GM18498 (cell line): ENCODE measurements around the gene NR2F6.
A peak's percentile ranks its signal among the peaks of the same experiment; 100 is the strongest.
"Not testable (repeated sequence)": the region's sequence is repeated elsewhere in the genome, so short reads cannot be mapped to it uniquely, and the experiment has no call there.

Experiments used
- ATAC-seq: cut with Tn5 transposase; IDR thresholded peaks from one replicate; pipeline ENCODE4 v1.9.1; 2021; ENCODE audit warnings: mild to moderate bottlenecking, moderate library complexity; ENCODE audit not compliant: unreplicated experiment

Gene NR2F6

DNA sequence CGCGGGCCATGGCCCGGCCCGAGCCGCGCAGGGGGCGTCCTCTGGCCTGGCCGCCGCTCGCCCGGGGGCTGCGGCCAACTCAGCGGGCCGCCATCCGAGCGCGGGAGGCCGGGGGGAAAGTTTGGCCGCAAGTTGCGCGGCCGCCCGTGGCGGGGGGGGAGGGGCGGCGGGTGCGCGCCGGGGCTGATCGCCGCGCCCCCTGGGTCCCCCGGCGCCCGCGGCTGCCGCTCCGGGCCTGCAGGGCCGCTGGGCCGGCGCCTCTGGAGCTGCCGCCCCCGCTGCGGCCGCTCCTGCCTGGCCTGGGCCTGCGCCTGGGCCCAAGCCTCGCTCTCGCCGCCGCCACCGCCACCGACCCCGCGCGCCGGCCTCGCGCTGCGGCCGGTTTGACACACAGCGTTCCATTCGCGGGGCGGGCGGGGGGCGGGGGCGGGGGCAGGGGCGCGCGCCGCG, at the start of gene NR2F6:
TSS of gene NR2F6 (minus strand) at position 385 of the 450 bp plus-strand sequence. CDS start 699 bp downstream, outside the sequence.
- ATAC-seq = peak; percentile 25

DNA sequence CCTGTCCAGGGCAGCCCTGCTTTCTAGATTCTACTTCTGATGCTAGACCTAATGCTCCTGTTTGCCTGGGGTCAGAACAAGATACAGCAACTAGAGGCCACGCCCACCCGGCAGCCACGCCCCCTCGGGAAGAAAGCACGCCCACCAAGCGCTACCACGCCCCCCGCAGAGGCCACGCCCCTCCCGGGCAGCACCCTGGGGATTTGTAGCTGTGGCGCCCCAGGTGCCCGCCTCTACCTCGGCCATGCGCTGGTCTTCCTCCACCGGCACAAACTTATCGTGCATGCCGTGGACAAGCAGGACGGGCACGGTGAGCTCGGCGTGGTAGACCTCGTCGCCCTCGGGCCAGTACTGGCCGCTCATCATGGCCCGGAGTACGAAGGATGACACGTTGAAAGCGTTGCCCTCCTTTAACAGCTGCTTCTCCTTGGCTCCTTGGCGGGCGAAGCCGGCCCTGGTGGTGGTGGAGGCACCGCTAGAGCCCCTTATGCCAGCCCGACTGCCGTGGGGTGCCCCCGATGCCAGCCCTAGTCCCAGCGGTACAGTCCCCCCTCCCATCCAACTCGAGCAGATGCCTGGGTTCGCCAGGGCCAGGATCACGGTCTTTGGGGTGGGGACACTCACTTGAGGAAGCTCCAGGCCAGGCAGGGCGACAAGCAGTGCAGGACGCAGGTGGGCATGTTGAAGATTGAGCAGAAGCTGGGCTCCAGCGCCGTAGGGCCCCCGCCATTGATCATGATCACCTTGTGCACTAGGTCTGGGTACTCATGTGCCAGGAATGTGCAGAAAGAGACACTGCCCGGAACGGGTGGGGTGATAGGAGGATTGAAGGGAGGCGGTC, 48.6 kb upstream of the NR2F6 start:
- ATAC-seq = no peak

DNA sequence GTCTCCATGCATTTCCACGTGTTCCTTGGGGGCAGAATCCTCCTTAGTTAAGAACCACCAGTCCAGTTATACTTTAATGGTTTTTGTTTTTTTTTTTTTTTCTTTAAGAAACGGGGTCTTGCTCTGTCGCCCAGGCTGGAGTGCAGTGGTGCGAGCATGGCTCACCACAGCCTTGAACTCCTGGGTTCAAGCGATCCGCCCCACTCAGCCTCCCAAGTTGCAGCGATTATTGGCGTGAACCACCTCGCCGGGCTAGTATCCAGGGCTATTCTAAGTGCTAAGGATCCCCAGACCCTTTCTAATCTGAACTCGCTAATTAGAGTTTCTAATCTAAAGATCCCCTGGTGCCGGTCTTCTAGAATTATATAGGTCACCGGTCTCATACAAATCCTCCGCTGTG, 47.9 kb upstream of the NR2F6 start:
- ATAC-seq = no peak

DNA sequence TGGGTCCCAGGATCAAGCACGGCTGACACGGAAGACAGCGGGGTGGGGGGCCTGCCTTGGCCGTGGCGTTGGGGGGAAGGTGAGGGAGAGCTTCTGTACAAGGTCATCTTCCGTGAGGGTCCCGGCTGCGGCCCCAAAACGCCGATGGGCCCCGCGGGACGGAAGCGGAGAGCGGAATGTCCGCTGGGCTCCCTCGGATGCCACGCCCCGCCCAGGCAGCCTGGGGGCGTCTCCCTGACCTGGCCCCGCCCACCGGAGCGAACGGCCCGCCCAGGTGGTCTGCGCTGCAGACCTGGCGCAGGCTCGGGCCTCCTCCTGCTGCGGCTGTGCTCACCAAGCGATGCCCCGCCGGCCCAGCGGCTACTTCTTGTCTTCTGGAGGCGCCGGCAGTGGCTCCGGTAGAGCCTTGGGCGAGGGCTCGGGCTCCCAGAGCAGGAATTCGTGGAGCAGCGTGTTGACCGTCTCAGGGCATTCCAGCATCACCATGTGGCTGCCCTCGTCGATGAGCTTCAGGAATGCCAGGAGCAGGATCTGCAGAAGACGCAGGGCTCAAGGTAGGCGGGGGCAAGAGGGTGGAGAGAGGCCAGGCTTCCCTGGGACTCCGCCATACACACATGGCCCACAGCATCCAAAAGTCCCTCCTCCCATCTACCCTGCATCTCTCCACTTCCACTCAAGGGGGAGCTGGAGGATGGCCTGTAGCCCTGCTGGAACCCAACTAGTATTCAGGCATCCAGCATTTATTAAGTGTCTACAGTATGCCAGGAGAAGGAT, 46.8 kb upstream of the NR2F6 start:
- ATAC-seq = peak; percentile 79

DNA sequence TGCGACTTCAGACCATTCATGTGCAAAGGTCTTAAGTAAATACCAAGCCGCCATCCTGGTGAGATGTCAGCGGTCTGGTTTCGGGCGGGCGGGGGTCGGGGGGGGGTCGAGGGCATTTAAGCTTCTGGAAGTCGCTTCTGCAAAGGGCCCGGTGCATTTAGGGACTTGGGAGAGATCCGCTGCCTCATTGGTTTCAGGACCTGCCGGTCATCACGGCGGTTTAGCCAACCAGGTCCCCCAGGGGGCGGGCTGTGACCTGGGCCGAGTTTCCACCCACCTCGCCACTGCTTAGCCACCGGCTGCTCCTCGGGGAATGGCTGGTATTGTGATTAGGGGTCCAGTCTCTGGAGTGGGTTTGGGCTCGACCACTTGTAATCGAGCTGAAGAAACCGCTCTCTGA, 43.8 kb upstream of the NR2F6 start:
- no peak for ATAC-seq

DNA sequence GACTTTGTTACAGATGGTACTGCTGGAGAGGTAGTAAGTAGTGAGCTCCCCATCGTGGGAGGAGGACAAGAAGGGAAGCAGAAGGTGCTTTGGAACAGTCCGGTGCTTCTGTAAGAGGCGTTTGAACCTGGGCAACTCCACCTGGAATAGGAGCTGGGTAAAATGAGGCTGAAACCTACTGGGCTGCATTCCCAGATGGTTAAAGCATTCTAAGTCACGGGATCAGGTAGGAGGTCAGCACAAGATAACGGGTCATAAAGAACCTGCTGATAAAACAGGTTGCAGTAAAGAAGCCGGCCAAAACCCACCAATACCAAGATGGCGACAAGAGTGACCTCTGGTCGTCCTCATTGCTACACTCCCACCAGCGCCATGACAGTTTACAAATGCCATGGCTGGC, 41.0 kb upstream of the NR2F6 start:
- ATAC-seq = no peak

DNA sequence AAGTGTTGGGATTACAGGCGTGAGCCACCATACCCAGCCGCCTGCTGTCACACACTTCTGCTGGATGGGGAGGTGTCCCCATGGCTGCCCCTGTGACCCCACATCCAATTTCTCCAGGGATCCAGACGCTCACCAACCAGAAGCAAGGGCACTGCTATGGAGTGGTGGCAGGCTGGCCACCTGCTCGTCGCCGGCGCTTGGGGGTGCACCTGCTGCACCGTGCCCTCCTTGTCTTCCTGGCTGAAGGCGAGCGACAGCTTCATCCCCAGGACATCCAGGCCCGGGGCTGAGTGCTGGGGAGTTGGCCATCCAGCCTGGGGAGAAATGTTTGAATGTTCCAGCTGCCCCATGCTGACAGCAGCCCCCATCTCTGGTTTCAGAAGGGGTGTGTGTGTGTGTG, 40.5 kb upstream of the NR2F6 start:
- no peak for ATAC-seq

DNA sequence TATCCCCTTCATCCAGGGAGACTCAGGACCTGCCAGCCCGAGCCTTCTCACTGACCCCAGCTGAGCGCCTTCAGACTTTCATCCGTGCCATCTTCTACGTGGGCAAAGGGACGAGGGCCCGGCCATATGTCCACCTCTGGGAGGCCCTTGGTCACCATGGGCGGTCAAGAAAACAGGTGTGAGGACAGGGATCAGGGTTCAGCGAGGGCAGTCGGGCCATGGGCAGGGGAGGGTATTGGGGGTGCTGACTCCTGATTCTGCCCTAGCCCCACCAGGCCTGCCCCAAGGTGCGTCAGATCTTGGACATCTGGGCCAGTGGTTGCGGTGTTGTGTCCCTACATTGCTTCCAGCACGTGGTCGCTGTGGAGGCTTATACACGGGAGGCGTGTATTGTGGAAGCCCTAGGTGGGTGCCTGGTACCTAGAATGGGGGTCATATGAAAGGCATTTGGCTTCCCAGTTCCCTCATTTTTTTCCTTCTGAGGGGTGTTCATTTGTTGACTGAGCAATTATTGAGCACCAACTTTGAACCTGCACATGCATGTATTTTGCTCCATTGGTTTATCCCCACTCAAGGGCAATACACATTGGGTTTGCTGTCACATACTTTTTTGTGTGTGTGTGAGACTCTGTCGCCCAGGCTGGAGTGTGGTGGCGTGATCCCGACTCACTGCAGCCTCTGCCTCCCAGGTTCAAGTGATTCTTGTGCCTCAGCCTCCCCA, 39.9 kb upstream of the NR2F6 start:
- ATAC-seq = no peak

DNA sequence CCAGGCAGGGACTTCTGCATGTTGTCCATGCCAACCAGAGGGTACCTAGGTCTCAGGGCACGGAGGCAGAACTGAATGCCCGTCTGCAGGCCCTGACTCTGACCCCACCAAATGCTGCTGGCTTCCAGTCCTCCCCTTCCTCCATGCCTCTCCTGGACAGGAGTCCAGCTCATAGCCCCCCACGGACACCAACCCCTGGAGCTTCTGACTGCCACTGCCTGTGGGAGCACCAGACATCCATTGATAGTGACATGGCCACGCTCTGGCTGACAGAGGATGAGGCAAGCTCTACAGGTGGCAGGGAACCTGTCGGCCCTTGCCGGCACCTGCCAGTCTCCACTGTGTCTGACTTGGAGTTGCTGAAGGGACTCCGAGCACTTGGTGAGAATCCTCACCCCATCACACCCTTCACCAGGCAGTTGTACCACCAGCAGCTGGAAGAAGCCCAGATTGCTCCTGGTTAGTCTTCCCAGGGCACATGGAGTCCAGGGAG, 37.8 kb upstream of the NR2F6 start:
- no peak for ATAC-seq

DNA sequence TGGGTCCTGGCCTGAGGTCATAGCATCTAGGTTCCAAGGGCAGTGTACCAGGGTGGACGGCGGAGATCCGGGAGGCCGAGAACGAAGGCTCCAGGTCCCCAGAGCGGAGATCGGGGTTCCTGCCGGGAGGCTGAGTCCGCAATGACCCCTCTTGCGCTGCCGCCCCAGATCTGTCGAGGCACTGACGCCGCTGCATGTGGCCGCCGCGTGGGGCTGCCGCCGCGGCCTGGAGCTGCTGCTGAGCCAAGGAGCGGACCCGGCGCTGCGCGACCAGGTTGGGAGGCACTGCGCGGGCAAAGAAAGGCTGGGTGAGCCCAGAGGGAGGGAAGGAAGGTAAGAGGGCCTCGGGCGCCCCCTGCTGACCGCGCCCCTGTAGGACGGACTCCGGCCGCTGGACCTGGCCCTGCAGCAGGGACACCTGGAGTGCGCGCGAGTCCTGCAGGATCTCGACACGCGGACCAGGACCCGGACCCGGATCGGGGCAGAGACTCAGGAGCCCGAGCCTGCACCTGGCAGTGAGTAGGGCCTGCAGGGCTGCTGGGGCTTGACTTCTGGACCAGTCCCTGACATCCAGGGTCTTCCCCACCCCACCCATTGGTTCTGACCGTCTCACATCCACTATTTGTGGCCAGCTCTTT, 36.9 kb upstream of the NR2F6 start:
- peak; percentile 55 for ATAC-seq

DNA sequence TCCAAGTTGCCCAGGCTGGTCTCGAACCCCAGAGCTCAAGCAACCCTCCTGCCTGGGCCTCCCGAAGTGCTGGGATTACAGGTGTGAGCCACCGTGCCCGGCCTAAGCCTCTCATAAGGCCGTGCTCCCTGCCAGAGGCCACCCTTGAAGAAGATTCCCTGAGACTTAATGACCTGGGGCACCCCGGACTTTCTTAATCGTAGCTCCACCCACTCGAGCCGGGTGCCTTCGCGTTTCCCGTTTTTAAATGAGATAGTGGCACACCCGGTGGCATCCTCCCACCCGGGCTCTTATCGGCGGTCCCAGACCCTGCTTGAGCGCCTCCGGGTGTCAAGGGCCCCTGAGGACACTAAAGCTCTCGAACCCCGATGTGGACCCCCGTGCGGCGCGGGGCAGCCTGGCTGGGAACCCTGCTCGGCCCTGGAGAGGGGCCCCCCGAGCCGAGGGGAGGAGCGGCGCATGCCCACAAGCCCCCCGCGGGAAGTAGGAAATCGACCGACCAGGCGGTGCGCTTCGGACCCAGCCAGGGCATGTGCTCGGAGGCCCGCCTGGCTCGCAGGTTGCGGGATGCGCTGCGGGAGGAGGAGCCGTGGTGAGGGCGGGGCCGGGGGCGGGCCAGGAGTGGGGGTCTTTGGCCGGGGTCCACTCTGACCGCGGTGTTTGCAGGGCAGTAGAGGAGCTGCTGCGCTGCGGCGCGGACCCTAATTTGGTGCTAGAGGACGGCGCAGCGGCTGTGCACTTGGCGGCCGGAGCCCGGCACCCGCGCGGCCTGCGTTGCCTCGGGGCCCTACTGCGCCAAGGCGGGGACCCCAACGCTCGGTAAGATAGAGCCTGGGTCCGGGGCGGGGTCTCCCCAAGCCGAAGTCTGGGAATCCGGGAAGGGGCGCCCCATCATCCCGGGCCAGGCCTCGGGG, 35.9 kb upstream of the NR2F6 start, which contains the start of gene ANKLE1:
TSS of gene ANKLE1 (plus strand) at position 511 of the 914 bp plus-strand sequence. CDS start at position 531, 20 bp downstream.
- peak; percentile 32 for ATAC-seq

DNA sequence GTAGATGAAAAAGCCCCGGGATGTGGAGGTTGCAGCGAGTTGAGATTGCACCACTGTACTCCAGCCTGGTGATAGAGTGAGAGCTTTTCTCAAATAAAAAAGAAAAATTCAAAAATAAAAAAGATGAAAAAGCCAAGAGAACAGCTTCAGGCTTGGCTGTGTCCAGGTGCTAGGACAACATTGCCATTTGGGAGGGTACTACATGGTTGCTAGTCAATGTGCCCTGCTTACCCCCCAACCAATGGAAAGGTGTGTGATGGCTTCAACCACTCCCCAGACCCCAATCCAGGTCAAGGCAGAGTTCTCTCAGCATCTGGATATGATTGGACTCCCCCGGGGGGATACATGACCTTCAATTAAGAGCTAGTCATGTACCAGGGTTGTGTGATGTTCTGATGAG, 33.7 kb upstream of the NR2F6 start:
- ATAC-seq = no peak

DNA sequence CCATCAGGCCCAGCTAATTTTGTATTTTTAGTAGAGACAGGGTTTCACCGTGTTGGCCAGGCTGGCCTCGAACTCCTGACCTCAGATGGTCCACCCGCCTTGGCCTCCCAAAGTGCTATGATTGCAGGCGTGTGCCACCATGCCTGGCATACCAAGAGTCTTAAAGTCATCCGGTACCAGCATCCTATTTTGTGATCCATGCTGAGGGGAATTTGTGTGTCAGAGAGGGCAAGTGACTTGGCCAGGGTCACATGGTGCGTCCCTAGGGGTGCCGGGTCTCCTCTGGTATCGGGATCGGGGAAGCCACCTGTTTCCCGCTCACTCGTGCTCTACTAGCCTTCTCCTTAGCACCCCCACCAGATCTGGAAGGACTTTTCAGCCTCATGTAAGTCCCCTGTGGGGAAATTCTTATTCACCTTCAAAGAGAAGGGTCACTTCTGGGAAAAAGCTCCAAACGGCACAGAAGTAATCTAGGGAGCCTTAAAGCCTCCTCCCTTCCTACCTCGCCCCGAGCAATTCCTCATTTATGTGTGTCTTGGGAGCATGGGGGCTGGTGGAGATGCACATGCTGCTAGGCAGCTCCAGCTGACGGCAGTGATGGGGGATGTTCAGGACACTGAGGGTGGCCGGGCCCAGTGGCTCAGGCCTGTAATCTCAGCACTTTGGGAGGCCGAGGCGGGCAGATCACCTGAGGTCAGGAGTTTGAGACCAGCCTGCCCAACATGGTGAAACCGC, 29.9 kb upstream of the NR2F6 start:
- no peak for ATAC-seq

DNA sequence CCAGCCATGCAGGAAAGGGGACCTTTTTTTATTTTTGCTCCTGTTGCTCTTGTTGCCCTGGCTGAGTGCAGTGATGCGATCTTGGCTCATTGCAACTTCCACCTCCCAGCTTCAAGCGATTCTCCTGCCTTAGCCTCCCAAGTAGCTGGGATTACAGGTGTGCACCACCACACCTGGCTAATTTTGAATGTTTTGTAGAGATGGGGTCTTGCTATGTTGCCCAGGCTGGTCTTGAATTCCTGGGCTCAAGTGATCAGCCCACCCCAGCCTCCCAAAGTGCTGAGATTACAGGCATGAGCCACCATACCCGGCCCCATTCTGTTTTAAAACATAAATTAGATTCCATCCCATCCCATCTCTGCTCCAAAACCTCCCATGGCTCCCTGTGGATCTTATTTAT, 29.2 kb upstream of the NR2F6 start:
- not testable (repeated sequence) for ATAC-seq

DNA sequence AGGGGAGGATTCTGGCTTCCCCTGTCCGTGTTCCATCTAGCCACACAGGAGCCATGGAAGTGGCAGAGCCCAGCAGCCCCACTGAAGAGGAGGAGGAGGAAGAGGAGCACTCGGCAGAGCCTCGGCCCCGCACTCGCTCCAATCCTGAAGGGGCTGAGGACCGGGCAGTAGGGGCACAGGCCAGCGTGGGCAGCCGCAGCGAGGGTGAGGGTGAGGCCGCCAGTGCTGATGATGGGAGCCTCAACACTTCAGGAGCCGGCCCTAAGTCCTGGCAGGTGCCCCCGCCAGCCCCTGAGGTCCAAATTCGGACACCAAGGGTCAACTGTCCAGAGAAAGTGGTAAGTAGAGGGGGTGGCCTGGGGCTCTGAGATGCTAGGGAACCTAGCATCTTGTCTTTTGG, 23.0 kb upstream of the NR2F6 start:
- no peak for ATAC-seq

DNA sequence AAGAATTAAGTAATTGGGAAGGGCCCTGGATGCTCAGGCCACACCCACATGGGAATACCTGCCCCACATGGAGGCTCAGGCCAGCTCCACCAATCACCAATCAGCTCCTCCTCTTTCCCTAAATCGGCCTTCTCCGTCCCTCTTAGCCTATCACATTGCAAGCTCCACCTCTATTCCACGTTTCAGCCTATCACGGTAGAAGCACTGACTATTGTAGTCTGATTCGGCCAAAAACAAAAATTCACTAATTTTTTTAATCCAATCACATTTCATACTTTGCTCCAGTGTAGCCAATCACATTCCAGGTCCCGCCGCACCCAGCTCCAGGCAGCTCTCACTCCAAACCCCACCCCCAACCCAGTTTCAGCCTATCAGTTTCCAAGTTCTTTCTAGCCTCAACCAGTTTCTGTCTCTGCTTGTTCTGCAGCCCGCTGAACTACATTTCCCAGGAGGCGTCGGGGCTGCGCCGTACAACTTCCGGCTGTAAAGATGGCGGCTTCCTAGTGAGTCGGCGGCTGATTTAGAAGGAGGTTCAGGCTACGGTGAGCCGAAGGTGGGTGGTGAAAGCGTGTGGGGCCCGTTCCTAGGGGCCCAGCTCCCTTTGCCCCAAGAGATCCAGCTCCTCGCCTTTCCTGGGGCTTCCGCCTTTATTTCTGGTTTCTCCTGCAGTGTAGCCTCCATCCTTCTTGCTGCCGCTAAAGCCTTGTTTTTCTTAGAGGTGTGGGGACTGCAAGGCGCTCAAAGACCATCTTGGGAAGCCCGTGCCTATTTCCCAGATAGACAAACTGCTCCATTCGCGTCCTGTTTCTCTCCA, 21.5 kb upstream of the NR2F6 start, which contains the start of gene BABAM1:
TSS of gene BABAM1 (plus strand) at position 469 of the 814 bp plus-strand sequence. CDS start 1,364 bp downstream, outside the sequence.
- peak; percentile 89 for ATAC-seq

DNA sequence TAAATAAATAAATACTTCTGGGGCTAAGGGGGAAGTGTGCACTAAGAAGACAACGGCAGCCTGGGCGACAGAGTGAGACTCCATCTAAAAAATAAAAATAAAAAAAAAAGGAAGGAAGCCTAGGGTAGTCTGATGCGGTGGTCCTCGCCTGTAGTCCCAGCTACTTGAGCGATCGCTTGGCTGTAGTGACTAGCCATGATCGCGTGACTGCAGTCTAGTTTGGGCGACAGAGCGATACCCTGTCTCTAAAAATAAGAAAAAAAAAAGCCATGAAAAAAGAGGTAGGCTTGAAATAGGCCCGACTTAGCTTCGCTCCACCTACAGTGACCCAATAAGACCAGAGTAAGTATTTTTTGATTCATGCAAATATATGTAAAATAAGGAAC, 20.9 kb upstream of the NR2F6 start:
- no peak for ATAC-seq

DNA sequence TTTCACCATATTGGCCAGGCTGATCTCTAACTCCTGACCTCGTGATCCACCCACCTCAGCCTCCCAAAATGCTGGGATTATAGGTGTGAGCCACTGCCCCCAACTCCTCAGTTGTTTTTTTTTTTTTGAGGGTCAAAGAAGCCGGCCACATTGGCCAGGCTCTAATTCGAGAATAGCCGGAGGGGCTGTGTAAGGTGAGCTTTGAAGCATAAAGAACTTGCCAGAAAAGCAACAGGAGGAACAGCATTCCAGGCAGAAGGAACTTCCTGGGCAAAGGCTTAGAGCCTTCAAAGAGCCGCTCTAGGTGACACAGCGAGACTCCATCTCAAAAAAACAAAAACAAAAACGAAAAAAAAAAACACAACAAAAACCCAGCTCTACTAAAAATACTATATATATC, 20.3 kb upstream of the NR2F6 start:
- no peak for ATAC-seq
